DOHH2 (cell line): ENCODE measurements around the gene LRRC8E.

ENCODE experiments used
- H3F3A ChIP-seq: fragments of 200-600 bp; sonication (generic), shearing (Covaris generic); 2 replicates; pipeline ENCODE4 v1.6.0; 2016; ENCODE audit warnings: antibody characterized with exemption, mild to moderate bottlenecking; ENCODE audit not compliant: control insufficient read depth, insufficient read depth
- H3K27ac ChIP-seq: fragments of 200-600 bp; sonication (generic); 2 replicates; pipeline ENCODE4 v1.5.1; 2014; ENCODE audit warnings: low read depth, mild to moderate bottlenecking, low read length, moderate library complexity
- H3K27me3 ChIP-seq: fragments of 200-600 bp; sonication (generic); 2 replicates; pipeline ENCODE4 v1.6.1; 2014; ENCODE audit warnings: mild to moderate bottlenecking, low read length, mixed read lengths; ENCODE audit not compliant: control insufficient read depth
- H3K36me3 ChIP-seq: fragments of 200-600 bp; sonication (generic); 2 replicates; pipeline ENCODE4 v1.6.1; 2014; ENCODE audit warnings: mild to moderate bottlenecking, low read length, moderate library complexity, mixed read lengths; ENCODE audit not compliant: control insufficient read depth
- H3K4me1 ChIP-seq: fragments of 200-600 bp; sonication (generic); 2 replicates; pipeline ENCODE4 v1.6.1; 2014; ENCODE audit warnings: mild to moderate bottlenecking, low read length, mixed read lengths; ENCODE audit not compliant: control insufficient read depth
- H3K4me2 ChIP-seq: fragments of 200-600 bp; sonication (generic); 2 replicates; pipeline ENCODE4 v1.6.0; 2014; ENCODE audit warnings: mild to moderate bottlenecking, low read length, moderate library complexity
- H3K4me3 ChIP-seq: fragments of 200-600 bp; sonication (generic); 2 replicates; pipeline ENCODE4 v1.5.1; 2014; ENCODE audit warnings: mild to moderate bottlenecking, low read length, mixed read lengths
- H3K79me2 ChIP-seq: fragments of 200-600 bp; sonication (generic); 2 replicates; pipeline ENCODE4 v1.6.1; 2014; ENCODE audit warnings: mild to moderate bottlenecking, low read length, mixed read lengths; ENCODE audit not compliant: control insufficient read depth
- H3K9me2 ChIP-seq: fragments of 200-600 bp; sonication (generic); replicated peaks from 2 replicates; pipeline ENCODE4 v1.6.1; 2014; ENCODE audit warnings: mild to moderate bottlenecking, low read length, mixed read lengths; ENCODE audit not compliant: control insufficient read depth
- H3K9me3 ChIP-seq: fragments of 200-600 bp; sonication (generic); 2 replicates; pipeline ENCODE4 v1.6.1; 2014; ENCODE audit warnings: antibody characterized with exemption, low read length, mixed read lengths; ENCODE audit not compliant: control insufficient read depth, insufficient read depth
- H4K20me1 ChIP-seq: fragments of 200-600 bp; sonication (generic); 2 replicates; pipeline ENCODE4 v1.6.0; 2014; ENCODE audit warnings: low read depth, mild to moderate bottlenecking, antibody characterized with exemption, low read length, moderate library complexity; ENCODE audit not compliant: control insufficient read depth, insufficient read depth
- EZH2phosphoT487 ChIP-seq: fragments of 200-600 bp; sonication (generic); IDR thresholded peaks from 2 replicates; pipeline ENCODE4 v1.6.1; 2017; ENCODE audit warnings: borderline replicate concordance, mild to moderate bottlenecking, antibody characterized with exemption, low read length, moderate library complexity, mixed read lengths
- TF ChIP-seq, protein P1 (sequence below): fragments of 200-600 bp; sonication (generic); IDR thresholded peaks from one replicate; pipeline ENCODE4 v1.5.1; 2014; ENCODE audit warnings: antibody characterized with exemption, mild to moderate bottlenecking, low read depth, low read length; ENCODE audit not compliant: poor library complexity, severe bottlenecking

The LRRC8E gene

DNA sequence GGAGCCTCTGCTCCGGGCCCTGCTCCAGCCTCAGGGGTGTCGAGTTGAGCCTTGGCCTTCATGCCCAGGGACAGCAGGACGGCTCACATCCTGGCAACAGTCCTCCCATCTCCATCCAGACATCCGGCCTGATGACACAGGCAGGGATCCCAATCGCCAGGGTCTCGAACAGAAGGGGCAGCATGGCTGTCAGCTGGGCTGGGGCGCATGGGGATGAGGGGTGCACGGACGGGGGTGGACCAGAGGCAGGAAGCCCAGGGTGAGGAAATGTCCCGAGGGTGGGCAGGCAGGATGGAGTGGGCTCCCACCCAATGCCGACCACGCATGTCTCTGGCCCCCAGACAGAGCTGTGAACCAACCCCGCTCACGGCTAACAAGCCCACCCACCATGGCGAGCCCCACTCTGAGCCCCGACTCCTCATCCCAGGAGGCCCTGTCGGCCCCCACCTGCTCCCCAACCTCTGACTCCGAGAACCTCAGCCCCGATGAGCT is 42.1 kb upstream of the LRRC8E start:
- Histone ChIP-seq H3K4me2 (no peak overlapping the region), H3K79me2 (no peaks in the 10 kb centered on the region), H3K27me3 (no peaks in the 10 kb centered on the region), H3K9me2 (no peaks in the 10 kb centered on the region), H3K4me3 (no peak overlapping the region), H3K9me3 (peaks cover 18% of the 10 kb centered on the region), H3F3A (no peaks in the 10 kb centered on the region), H3K36me3 (no peaks in the 10 kb centered on the region), H3K4me1 (no peaks in the 10 kb centered on the region), H3K27ac (no peak overlapping the region), H4K20me1 (no peaks in the 10 kb centered on the region)
- no peak for TF ChIP-seq EZH2phosphoT487
- TF ChIP-seq, protein P1, sequence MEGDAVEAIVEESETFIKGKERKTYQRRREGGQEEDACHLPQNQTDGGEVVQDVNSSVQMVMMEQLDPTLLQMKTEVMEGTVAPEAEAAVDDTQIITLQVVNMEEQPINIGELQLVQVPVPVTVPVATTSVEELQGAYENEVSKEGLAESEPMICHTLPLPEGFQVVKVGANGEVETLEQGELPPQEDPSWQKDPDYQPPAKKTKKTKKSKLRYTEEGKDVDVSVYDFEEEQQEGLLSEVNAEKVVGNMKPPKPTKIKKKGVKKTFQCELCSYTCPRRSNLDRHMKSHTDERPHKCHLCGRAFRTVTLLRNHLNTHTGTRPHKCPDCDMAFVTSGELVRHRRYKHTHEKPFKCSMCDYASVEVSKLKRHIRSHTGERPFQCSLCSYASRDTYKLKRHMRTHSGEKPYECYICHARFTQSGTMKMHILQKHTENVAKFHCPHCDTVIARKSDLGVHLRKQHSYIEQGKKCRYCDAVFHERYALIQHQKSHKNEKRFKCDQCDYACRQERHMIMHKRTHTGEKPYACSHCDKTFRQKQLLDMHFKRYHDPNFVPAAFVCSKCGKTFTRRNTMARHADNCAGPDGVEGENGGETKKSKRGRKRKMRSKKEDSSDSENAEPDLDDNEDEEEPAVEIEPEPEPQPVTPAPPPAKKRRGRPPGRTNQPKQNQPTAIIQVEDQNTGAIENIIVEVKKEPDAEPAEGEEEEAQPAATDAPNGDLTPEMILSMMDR: no peak

DNA sequence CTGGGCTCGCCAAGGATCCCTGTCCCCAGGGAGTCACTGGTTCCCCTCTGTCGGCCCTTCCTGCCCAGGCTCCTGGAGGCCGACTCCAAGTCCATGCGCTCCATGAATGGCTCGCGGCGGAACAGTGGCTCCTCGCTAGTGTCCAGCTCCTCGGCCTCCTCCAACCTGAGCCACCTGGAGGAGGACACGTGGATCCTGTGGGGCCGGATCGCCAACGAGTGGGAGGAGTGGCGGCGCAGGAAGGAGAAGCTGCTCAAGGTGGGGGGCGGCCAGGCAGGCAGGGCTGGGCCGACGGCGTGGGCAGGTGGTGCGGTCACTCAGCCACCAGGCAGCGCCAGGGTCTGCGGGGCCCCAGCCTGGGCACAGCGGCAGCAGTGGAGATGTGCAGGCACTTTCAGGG is 40.6 kb upstream of the LRRC8E start:
- Histone ChIP-seq H3K9me3 (peaks cover 10% of the 10 kb centered on the region), H3K9me2 (no peaks in the 10 kb centered on the region), H3K36me3 (no peaks in the 10 kb centered on the region), H3F3A (no peaks in the 10 kb centered on the region), H3K4me3 (no peak overlapping the region), H3K27me3 (no peaks in the 10 kb centered on the region), H4K20me1 (no peaks in the 10 kb centered on the region), H3K4me1 (no peaks in the 10 kb centered on the region), H3K27ac (no peak overlapping the region), H3K79me2 (no peaks in the 10 kb centered on the region), H3K4me2 (no peak overlapping the region)
- no peak for TF ChIP-seq EZH2phosphoT487
- TF ChIP-seq, protein P1: no peak

DNA sequence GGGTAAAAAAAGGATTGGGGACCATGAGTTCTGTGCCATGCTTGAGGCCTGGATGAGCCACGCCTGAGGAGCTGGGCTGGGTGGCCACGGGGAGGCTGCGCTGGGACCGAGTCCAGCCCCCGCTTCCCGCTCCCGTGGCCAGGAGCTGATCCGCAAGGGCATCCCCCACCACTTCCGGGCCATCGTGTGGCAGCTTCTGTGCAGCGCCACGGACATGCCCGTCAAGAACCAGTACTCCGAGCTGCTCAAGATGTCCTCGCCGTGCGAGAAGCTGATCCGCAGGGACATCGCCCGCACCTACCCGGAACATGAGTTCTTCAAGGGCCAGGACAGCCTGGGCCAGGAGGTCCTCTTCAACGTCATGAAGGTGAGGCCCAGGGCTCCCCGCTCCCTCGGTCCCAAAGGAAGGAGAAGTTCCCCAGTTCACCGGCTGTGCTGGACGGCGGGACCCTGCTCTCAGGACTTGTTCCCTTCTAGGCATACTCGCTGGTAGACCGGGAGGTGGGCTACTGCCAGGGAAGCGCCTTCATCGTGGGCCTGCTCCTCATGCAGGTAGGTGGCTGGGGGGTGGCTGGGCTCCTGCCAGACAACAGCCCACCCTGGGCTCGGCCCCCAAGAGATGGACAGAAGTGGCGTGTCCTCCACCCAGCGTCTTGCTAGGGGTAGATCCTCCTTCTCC is 39.4 kb upstream of the LRRC8E start:
- Histone ChIP-seq H3K27ac (no peak overlapping the region), H3K9me2 (no peaks in the 10 kb centered on the region), H3K79me2 (no peaks in the 10 kb centered on the region), H3F3A (no peaks in the 10 kb centered on the region), H3K27me3 (no peaks in the 10 kb centered on the region), H4K20me1 (no peaks in the 10 kb centered on the region), H3K4me3 (no peak overlapping the region), H3K4me1 (peaks cover 3% of the 10 kb centered on the region; the same call in 1 of the 2 replicates), H3K36me3 (no peaks in the 10 kb centered on the region), H3K9me3 (no peaks in the 10 kb centered on the region), H3K4me2 (no peak overlapping the region)
- TF ChIP-seq, protein P1: no peak
- no peak for TF ChIP-seq EZH2phosphoT487
